ENCODE data around the gene EIF4A2. TPM values are rescaled to one million over a fixed set of nuclear protein-coding genes. Genes with fewer than 3 reads are reported as not detected.

EIF4A2 gene
- total RNA-seq, result 533 and 574 TPM in 2 replicates

DNA sequence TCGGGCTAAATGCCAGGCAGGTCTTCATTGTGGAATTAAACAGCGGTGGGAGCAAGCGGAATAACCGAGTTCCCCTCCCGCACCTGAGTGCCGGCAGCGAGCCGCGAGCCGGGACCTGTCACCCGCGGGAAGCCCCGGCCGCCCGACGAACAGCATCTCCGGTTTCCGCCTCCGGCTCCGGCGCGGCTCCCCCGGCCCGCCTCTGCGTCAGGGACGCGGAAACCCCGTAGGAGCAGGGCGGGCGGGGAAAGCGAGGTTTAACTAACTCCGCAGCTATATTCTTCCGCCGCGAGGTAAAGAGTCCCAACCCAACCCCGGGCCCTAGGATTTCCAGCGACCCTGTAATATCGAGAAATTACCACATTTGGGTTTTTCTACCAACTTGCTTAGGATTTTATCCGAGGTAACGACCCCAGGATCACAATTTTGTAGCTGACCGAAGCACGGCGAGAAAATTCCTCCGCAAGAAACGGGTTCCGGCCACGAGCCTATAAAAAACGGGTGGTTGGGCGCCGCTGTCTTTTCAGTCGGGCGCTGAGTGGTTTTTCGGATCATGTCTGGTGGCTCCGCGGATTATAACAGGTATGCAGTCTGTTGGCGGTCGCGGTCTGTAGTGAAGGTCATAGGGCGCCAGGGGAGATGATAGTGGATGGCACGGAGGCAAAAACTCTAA lies at the start of gene EIF4A2:
EIF4A2 (plus strand) TSS at position 520 of the 673 bp plus-strand sequence; CDS start at position 554, 34 bp downstream.
- Mint-ChIP-seq H3K4me3 (peak within 1 kb of the TSS; percentile 98), H3K36me3 (ENCODE audit: low read depth) (peaks cover 55% of the 10 kb centered on the region), H3K9me3 (no peaks in the 10 kb centered on the region), H3K27ac (peak within 1 kb of the TSS; percentile 99), H3K27me3 (no peaks in the 10 kb centered on the region), H3K4me1 (peaks cover 48% of the 10 kb centered on the region)
- no peak for TF ChIP-seq CTCF (IDR thresholded peaks at IDR 0.05)
- ATAC-seq (ENCODE audit: low read depth) (peak; percentile 77), DNase-seq (peak; percentile 88)
- POLR2A ChIA-PET, result interaction anchor here (0.5 to 6.0 kb wide), 53 partner anchors 9 to 1603 kb away, joined by 3 to 258 read pairs (median 7); partner anchors contain the start of genes DGKG, DNAJB11, ETV5 and HRG
- CTCF ChIA-PET, result interaction anchor here (1.1 to 1.8 kb wide), 4 partner anchors 10 to 356 kb away, joined by 3 to 7 read pairs (median 4); partner anchors contain the start of gene RPL39L
- intact Hi-C loops (cut with micrococcal nuclease), result loop anchor here (1.0 to 10.0 kb wide), 10 partner anchors 11 to 845 kb away; partner anchors contain the start of genes DNAJB11, ETV5, RFC4 and ST6GAL1

DNA sequence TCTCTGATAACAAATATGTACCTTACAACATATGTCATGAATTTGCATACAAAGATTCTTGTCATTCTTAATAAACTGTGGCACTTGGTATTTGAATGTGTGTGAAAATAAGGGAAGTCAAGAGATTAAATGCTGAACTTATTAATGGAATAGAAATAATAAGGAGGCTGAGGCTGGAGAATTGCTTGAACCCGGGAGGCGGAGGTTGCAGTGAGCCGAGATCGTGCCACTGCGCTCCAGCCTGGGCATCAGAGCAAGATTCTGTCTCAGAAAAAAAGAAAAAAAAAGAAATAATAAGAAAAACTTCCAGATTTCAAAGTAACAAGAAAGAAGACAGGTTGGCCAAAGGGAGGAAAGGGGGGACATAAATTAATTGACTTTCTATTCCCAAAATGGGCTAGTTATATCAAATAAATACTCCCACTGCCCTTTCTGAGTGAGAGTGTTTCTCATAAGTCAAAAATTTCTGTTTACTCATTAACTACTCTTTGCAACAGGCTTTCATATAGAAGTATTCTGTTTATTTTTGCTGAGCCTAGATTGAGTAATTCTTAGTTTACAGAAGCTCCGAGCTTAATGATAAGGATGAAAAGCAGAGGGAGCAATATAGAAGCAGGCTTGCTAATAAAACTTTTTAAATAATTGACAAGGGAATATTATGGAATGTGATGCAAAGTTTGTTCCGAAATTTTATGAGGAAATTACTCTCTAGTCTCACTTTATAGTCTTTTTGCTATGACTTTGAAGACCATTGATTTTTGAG lies 40.6 kb upstream of the EIF4A2 start:
- ChIA-PET POLR2A (no interaction called here), CTCF (no interaction called here)
- TF ChIP-seq CTCF (IDR thresholded peaks at IDR 0.05), result no peak
- no peak for ATAC-seq (ENCODE audit: low read depth)
- H3K4me3 Mint-ChIP-seq, result no peak overlapping the region
- no peaks in the 10 kb centered on the region for H3K9me3 Mint-ChIP-seq
- no peaks in the 10 kb centered on the region for H3K36me3 Mint-ChIP-seq (ENCODE audit: low read depth)
- H3K4me1 Mint-ChIP-seq, result peaks cover 4% of the 10 kb centered on the region
- H3K27me3 Mint-ChIP-seq, result peaks cover 2% of the 10 kb centered on the region
- intact Hi-C loops (cut with micrococcal nuclease), result no loop called here
- no peak for DNase-seq
- no peak overlapping the region for H3K27ac Mint-ChIP-seq

- intact Hi-C loops (cut with micrococcal nuclease), result no loop called here
- Mint-ChIP-seq H3K36me3 (ENCODE audit: low read depth) (no peaks in the 10 kb centered on the region), H3K27me3 (peaks cover 2% of the 10 kb centered on the region), H3K27ac (no peak overlapping the region), H3K4me3 (no peak overlapping the region), H3K9me3 (no peaks in the 10 kb centered on the region), H3K4me1 (peaks cover 4% of the 10 kb centered on the region)
- ChIA-PET POLR2A (no interaction called here), CTCF (no interaction called here)
- ATAC-seq (ENCODE audit: low read depth), result no peak
- DNase-seq, result no peak
- TF ChIP-seq CTCF (IDR thresholded peaks at IDR 0.05), result no peak
Observed at GRCh38 chr3:186743666-186744065, 39.7 kb upstream of the EIF4A2 start.

- Mint-ChIP-seq H3K9me3 (no peaks in the 10 kb centered on the region), H3K36me3 (ENCODE audit: low read depth) (no peaks in the 10 kb centered on the region), H3K4me1 (peaks cover 4% of the 10 kb centered on the region), H3K27ac (no peak overlapping the region), H3K27me3 (peaks cover 2% of the 10 kb centered on the region), H3K4me3 (no peak overlapping the region)
- no peak for TF ChIP-seq CTCF (IDR thresholded peaks at IDR 0.05)
- DNase-seq, result no peak
- no peak for ATAC-seq (ENCODE audit: low read depth)
- ChIA-PET POLR2A (interaction anchor here (2.1 kb wide), 1 partner anchor 26 kb away, joined by 4 read pairs; no protein-coding TSS in a partner anchor), CTCF (no interaction called here)
- intact Hi-C loops (cut with micrococcal nuclease), result no loop called here
Observed at GRCh38 chr3:186746008-186746407, 37.4 kb upstream of the EIF4A2 start.

- POLR2A ChIA-PET, result no interaction called here
- intact Hi-C loops (cut with micrococcal nuclease), result no loop called here
- no peaks in the 10 kb centered on the region for H3K36me3 Mint-ChIP-seq (ENCODE audit: low read depth)
Observed at GRCh38 chr3:186750316-186750715, 33.1 kb upstream of the EIF4A2 start.

More at GRCh38 chr3:186750316-186750715, 33.1 kb upstream of the EIF4A2 start:
- H3K9me3 Mint-ChIP-seq, result no peaks in the 10 kb centered on the region
- no peak for DNase-seq
- no peak for ATAC-seq (ENCODE audit: low read depth)
- no peaks in the 10 kb centered on the region for H3K27me3 Mint-ChIP-seq
- no peak overlapping the region for H3K27ac Mint-ChIP-seq
- H3K4me3 Mint-ChIP-seq, result no peak overlapping the region
- TF ChIP-seq CTCF (IDR thresholded peaks at IDR 0.05), result no peak
- CTCF ChIA-PET, result no interaction called here
- peaks cover 4% of the 10 kb centered on the region for H3K4me1 Mint-ChIP-seq
